NCI-H128 (cell line): ENCODE data around the gene EXOC6.

ENCODE experiments used
- DNase-seq: peaks from one replicate; lab custom pipeline; 2025; ENCODE audit not compliant: unreplicated experiment; lab: John Stamatoyannopoulos, UW

Gene EXOC6

GRCh38 chr10:92999191-92999590, 150.9 kb downstream of the EXOC6 start:
- DNase-seq = no peak

- DNase-seq = no peak
These were observed 158.2 kb downstream of the EXOC6 start for GRCh38 chr10:93006435-93007039.

- no peak for DNase-seq
These were observed 167.4 kb downstream of the EXOC6 start for GRCh38 chr10:93015722-93016121.

GRCh38 chr10:93023013-93023650, 174.8 kb downstream of the EXOC6 start:
- no peak for DNase-seq

GRCh38 chr10:93026072-93026471, 177.8 kb downstream of the EXOC6 start:
- no peak for DNase-seq

- no peak for DNase-seq
These were observed 179.2 kb downstream of the EXOC6 start for GRCh38 chr10:93027508-93027907.

GRCh38 chr10:93028883-93029282, 180.6 kb downstream of the EXOC6 start:
- DNase-seq = no peak

- DNase-seq = no peak
These were observed 182.1 kb downstream of the EXOC6 start for GRCh38 chr10:93030409-93030808.

- no peak for DNase-seq
These were observed 183.9 kb downstream of the EXOC6 start for GRCh38 chr10:93032105-93032808.

- no peak for DNase-seq
These were observed 184.5 kb downstream of the EXOC6 start for GRCh38 chr10:93032809-93033137.

GRCh38 chr10:93034426-93034825, 186.1 kb downstream of the EXOC6 start:
- no peak for DNase-seq

GRCh38 chr10:93039110-93039509, 190.8 kb downstream of the EXOC6 start:
- DNase-seq = no peak

- no peak for DNase-seq
These were observed 191.4 kb downstream of the EXOC6 start for GRCh38 chr10:93039721-93040120.

- DNase-seq = no peak
These were observed 206.2 kb downstream of the EXOC6 start for GRCh38 chr10:93054486-93054885.

- no peak for DNase-seq
These were observed 209.8 kb downstream of the EXOC6 start for GRCh38 chr10:93058139-93058538.

- DNase-seq = no peak
These were observed 211.9 kb downstream of the EXOC6 start, which contains the start of gene CYP26C1 for GRCh38 chr10:93059975-93060886. Gene CYP26C1, plus strand, starts transcription at chr10:93060798. Its CDS starts 466 bp downstream, at chr10:93061264.

- no peak for DNase-seq
These were observed 212.7 kb downstream of the EXOC6 start for GRCh38 chr10:93060887-93061593.

- no peak for DNase-seq
These were observed 213.5 kb downstream of the EXOC6 start for GRCh38 chr10:93061594-93062513.

- DNase-seq = no peak
These were observed 214.3 kb downstream of the EXOC6 start for GRCh38 chr10:93062514-93063143.
